DMS 273 treated with DMSO at 0.1 percent for 48 hours (cell line): ENCODE data around the gene PRKD2.

Experiments
- DNase-seq: peaks from one replicate; lab custom pipeline; 2025; lab: John Stamatoyannopoulos, UW

PRKD2 gene

DNA sequence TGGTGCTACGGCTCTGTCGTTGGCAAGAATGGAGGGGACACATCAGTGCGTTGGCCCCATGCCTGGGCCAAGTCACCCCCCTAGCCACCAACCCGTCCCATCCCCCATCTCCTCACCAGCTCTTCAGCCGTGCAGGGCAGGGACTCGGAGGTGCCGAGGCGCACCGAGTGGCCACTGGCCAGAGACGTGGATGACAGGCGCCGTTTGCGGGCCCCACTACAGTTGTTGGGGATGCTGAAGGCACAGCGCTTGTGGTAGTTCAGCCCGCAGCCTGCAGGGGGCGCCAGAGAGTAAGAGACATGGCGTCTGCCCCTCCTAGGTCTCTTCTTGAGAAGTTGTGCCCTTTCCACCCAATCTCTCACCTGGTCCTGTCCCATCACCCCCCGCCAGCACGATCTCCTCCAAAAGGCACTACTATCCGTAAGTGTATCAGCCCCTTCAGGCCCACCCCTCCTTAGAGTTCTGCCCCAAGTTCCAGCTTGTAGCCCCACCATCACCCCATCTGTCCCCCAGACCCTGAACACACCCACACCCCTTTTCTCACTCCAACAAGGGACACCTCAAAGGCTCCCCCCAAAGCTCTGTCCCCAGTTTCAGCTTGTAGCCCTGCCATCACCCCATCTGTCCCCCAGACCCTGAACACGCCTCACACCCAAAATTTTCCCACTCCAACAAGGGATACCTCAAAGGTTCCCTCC lies 12.4 kb downstream of the PRKD2 start:
- DNase-seq: no peak

DNA sequence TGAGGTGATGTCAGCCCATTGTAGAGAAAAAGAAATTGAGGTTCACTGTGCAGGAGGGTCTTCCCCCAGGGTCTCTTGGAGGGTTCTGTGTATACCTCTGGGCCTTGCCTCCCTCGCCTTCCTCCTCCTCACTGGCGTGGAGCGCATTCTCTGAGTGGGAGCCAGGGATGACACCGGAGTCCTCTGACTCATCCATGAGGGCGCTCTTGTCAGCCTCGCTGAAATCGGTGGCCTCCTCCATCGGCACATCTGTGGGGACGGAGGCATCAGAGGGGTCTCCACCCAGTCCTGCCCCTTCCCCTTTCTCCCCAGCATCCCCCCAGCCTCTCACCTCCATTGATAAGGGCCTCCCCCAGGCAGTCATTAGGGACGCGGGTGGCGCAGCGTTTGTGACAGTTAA lies 16.2 kb downstream of the PRKD2 start:
- DNase-seq: no peak

- no peak for DNase-seq
These were observed 18.3 kb downstream of the PRKD2 start for GRCh38 chr19:46698395-46699321.

GRCh38 chr19:46697204-46697960 lies 19.5 kb downstream of the PRKD2 start:
- no peak for DNase-seq

DNA sequence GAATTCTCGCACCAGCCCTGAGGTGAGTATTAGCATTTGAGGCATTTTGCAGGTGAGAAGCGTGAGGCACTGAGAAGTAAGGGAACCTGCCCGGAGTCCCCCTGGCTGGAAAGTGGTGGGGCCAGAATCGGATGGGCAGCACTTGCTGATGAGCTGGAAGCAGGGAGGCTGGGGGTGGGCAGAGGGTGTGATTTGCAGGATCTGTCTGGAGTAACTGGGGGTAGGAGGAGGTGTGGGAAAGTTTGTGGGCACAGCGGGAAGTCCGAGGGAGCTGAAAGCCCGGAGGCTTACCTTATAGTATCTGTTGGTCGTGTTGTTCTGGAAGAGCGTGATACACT lies 20.1 kb downstream of the PRKD2 start:
- no peak for DNase-seq

DNA sequence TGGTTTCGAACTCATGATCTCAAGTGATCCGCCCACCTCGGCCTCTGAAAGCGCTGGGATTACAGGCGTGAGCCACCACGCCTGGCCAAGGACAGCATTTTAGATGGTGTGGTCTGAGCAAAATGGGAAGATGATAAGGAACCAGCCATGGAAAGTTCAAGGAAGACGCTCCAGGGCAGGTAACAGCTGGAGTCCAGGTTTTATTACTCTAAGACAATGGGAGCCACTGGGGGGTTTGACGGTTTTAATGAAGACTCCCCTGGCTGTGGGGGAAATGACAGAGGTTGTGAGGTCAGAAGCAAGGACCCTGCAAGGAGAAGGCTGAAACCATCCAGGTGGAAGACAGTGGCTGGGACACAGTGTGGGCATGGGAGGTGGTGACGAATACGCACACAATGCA lies 20.9 kb downstream of the PRKD2 start:
- no peak for DNase-seq

- no peak for DNase-seq
These were observed 23.2 kb downstream of the PRKD2 start for GRCh38 chr19:46693760-46694159.

DNA sequence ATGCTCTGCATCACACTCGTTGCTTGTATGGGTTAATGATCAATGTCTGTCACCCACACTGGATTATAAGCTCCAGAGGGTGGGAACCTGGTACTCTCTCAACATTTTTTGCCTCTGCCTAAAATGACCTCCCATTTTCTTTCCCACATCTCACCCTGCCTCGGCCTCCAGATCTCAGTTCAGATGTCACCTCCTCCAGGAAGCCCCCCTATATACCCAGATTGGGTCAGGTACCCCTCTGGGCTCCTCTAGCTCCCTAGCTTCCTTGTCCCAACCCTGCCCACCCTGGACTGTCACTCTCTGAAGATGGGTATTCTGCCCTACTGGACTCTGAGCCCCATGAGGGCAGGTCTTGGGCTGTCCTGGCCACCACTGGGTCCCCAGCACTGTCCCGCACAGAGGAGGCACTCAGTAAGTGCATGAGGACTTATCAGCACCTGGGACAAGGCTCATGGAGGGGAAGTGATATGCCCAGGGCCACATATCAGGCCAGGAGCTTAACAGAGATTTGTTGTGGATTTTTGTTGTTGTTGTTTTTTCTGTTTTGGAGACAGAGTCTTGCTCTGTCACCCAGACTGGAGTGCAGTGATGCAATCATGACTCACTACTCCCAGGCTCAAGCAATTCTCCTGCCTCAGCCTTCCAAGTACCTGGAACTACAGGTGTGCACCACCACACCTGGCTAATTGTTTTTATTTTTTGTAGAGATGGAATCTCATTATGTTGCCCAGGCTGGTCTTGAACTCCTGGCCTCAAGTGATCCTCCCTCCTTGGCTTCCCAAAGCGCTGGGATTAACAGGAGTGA lies 23.8 kb downstream of the PRKD2 start:
- no peak for DNase-seq

GRCh38 chr19:46691948-46692347 lies 25.0 kb downstream of the PRKD2 start:
- DNase-seq: no peak

DNA sequence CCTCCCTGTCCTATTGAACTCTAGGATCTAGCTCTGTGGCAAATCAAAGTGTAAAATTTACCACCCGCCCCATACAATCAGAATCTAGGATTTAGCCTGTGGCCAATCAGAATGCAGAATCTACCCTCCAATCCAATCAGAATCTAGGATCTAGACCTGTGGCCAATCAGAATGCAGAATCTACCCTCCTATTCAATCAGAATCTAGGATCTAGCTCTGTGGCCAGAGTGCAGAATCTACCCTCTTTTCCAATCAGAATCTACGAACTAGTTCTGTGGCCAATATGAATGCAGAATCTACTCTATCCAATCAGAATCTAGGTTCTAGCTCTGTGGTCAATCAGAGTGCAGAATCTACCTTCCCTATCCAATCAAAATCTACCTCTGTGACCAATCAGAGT lies 25.8 kb downstream of the PRKD2 start:
- DNase-seq: no peak

GRCh38 chr19:46689358-46689757 lies 27.6 kb downstream of the PRKD2 start:
- DNase-seq: no peak

- DNase-seq: no peak
These were observed 29.3 kb downstream of the PRKD2 start for GRCh38 chr19:46687438-46688145.

GRCh38 chr19:46685189-46685588 lies 31.7 kb downstream of the PRKD2 start:
- DNase-seq: no peak

- DNase-seq: no peak
These were observed 38.7 kb downstream of the PRKD2 start for GRCh38 chr19:46678110-46678732.

- DNase-seq: peak; percentile 48
These were observed 42.3 kb downstream of the PRKD2 start for GRCh38 chr19:46674416-46675178.

GRCh38 chr19:46670813-46671212 lies 46.1 kb downstream of the PRKD2 start:
- DNase-seq: no peak

GRCh38 chr19:46668662-46669061 lies 48.3 kb downstream of the PRKD2 start:
- no peak for DNase-seq

DNA sequence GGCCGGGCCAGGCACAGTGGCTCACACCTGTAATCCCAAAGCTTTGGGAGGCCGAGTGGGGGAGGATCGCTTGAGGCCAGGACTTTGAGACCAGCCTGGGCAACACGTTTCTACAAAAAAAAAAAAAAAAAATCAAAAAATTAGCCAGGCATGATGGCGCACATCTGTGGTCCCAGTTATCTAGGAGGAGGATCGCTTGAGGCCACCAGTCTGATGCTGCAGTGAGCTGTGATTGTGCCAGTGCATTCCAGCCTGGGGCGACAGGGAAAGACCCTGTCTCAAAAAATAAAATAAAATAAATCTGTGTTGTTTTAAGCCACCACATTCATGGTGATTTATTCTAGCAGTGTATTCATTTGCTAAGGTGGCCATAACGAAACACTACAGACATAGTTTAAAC lies 51.8 kb downstream of the PRKD2 start:
- no peak for DNase-seq

GRCh38 chr19:46661735-46662592 lies 55.0 kb downstream of the PRKD2 start:
- DNase-seq: peak; percentile 75
